NCI-H1694 treated with DMSO at 0.1 percent for 48 hours (cell line): ENCODE data around the gene PDGFC.

Experiments
- DNase-seq: peaks from one replicate; lab custom pipeline; 2025; lab: John Stamatoyannopoulos, UW

PDGFC gene

GRCh38 chr4:156734965-156735895 is 236.4 kb downstream of the PDGFC start:
- DNase-seq, result no peak

DNA sequence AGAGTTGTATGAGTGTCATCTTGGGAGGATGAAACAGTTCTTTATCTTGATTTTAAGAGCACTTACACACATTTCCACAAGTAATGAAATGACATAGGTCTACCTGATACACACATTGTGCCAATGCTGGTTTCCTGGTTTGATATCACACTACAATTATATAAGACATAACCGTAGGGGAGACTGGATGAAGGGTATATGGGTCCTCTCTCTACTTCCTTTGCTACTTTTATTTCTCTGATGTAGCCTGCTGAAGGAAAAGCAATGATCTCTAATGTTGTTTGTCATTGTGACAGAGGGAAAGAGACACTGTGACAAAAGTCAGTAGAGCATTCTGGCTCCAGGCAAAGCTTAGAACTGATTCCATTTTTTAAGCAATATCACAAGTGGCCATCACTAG is 238.0 kb downstream of the PDGFC start:
- DNase-seq, result no peak

DNA sequence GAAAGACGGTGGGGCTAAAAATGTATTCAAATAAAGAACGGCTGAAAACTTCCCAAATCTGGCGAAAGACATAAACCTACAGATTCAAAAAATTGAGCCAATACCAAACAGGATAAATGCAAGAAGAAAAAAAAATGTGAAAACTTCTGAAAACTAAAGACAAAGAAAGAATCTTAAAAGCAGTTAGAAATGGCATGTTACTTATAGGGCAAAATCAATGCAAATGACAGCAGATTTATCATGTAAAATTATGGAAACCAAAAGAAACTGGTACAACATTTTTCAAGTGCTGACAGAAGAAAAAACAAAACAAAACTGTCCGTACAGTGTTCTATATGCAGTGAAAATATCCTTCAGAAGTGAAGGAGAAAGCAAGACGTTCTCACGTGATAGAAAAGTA is 239.0 kb downstream of the PDGFC start:
- peak; percentile 1 for DNase-seq

- no peak for DNase-seq
Measured at GRCh38 chr4:156729416-156729815, 242.2 kb downstream of the PDGFC start.

GRCh38 chr4:156725257-156725656 is 246.3 kb downstream of the PDGFC start:
- no peak for DNase-seq

- no peak for DNase-seq
Measured at GRCh38 chr4:156723951-156724668, 247.5 kb downstream of the PDGFC start.

DNA sequence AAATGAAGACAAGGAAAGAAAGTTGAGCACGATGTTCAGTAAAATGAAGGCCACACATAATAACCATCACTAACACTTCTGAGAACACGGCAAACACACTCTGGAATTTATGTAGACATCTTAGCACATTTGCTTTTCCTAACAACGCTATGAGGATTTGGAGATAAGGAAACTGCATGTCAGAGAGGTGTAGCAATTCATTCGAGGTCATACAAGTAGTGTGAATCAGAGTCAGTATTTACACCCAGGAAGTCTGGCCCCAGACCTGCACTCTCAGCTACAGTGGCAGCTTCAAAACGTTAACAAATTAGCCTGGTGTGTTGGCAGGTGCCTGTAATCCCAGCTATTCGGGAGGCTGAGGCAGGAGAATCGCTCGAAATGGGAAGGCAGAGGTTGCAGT is 253.4 kb downstream of the PDGFC start:
- DNase-seq, result no peak

DNA sequence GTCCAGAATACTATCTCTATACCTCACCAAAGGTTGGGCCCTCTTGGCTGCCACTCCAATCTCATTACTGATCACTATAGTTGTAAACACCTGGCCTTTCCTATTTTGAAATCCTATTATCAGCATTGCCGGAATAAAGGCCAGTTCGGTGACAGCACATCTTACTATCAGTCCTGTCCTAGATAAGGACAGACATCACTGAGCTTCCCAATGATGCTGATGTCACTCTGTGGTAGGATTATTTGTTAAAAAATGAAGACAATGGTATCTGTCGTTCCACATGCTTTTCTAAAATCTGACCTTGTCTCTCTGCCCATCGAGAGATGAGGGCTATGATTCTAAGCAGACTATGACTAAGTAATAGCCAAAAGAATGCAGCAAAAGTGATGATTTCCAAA is 260.4 kb downstream of the PDGFC start:
- DNase-seq, result no peak
